GM19372 (cell line): ENCODE results near the gene STYXL1.

Source experiments
- ATAC-seq: cut with Tn5 transposase; IDR thresholded peaks from one replicate; pipeline ENCODE4 v1.9.1; 2021; ENCODE audit warnings: mild to moderate bottlenecking, low read depth, moderate library complexity; ENCODE audit not compliant: unreplicated experiment

The STYXL1 gene

GRCh38 chr7:75982306-75983064, 65.3 kb downstream of the STYXL1 start:
- no peak for ATAC-seq

GRCh38 chr7:75981453-75982305, 66.1 kb downstream of the STYXL1 start:
- no peak for ATAC-seq

- no peak for ATAC-seq
These were observed 66.7 kb downstream of the STYXL1 start for GRCh38 chr7:75981203-75981452.

GRCh38 chr7:75980430-75981202, 67.2 kb downstream of the STYXL1 start:
- ATAC-seq = no peak

GRCh38 chr7:75979759-75980429, 67.9 kb downstream of the STYXL1 start:
- no peak for ATAC-seq

GRCh38 chr7:75977743-75978142, 70.1 kb downstream of the STYXL1 start:
- ATAC-seq = no peak

GRCh38 chr7:75971961-75972763, 75.6 kb downstream of the STYXL1 start:
- ATAC-seq = no peak

- ATAC-seq = no peak
These were observed 76.4 kb downstream of the STYXL1 start for GRCh38 chr7:75971309-75971960.

- ATAC-seq = no peak
These were observed 77.9 kb downstream of the STYXL1 start for GRCh38 chr7:75969704-75970498.

- no peak for ATAC-seq
These were observed 78.6 kb downstream of the STYXL1 start for GRCh38 chr7:75969182-75969581.

GRCh38 chr7:75968561-75969001, 79.2 kb downstream of the STYXL1 start:
- no peak for ATAC-seq

- no peak for ATAC-seq
These were observed 79.8 kb downstream of the STYXL1 start for GRCh38 chr7:75968012-75968411.

- ATAC-seq = no peak
These were observed 80.3 kb downstream of the STYXL1 start for GRCh38 chr7:75967487-75967997.

- ATAC-seq = no peak
These were observed 80.7 kb downstream of the STYXL1 start for GRCh38 chr7:75967055-75967454.

- no peak for ATAC-seq
These were observed 81.4 kb downstream of the STYXL1 start for GRCh38 chr7:75966190-75966961.

- no peak for ATAC-seq
These were observed 82.2 kb downstream of the STYXL1 start for GRCh38 chr7:75965617-75966016.

GRCh38 chr7:75963381-75963995, 84.3 kb downstream of the STYXL1 start:
- ATAC-seq = no peak
